ENCODE data around the gene POLR2E.

Gene POLR2E

GRCh38 chr19:1054102-1055027, 40.8 kb downstream of the POLR2E start:
- no peak overlapping the region for H3K23ac ChIP-seq (ENCODE audit: low read length)
- no peak overlapping the region for H3K4ac ChIP-seq (ENCODE audit: low read depth, low read length)
- H3K79me1 ChIP-seq (ENCODE audit: low read length): no peaks in the 10 kb centered on the region
- no peak overlapping the region for H4K12ac ChIP-seq (ENCODE audit: low read depth, low read length)
- no peak overlapping the region for H2AFZ ChIP-seq (ENCODE audit: insufficient read depth, low read length, poor library complexity)
- H3K36me3 ChIP-seq (ENCODE audit: control insufficient read depth in 1 of 2, insufficient read depth in 2 of 2, low read length in 2 of 2): peaks cover 45 to 46% of the 10 kb centered on the region in 2 experiments
- H2BK12ac ChIP-seq (ENCODE audit: low read length): no peak overlapping the region
- no peak overlapping the region for H3K9ac ChIP-seq (ENCODE audit: low read length)
- no peak for DNase-seq
- H3K27ac ChIP-seq (ENCODE audit: low read depth, low read length): no peak overlapping the region
- no peak overlapping the region for H2BK120ac ChIP-seq (ENCODE audit: insufficient read depth, low read length, poor library complexity)
- no peak overlapping the region for H3K18ac ChIP-seq (ENCODE audit: low read length)
- no peak overlapping the region for H3K4me3 ChIP-seq (ENCODE audit: low read depth, low read length)
- H3K4me1 ChIP-seq (ENCODE audit: control insufficient read depth in 1 of 2, insufficient read depth in 2 of 2, low read length in 2 of 2): no peaks in the 10 kb centered on the region
- H3K9me3 ChIP-seq (ENCODE audit: insufficient read depth, low read depth, low read length): peaks cover 38% of the 10 kb centered on the region
- H2BK5ac ChIP-seq (ENCODE audit: low read depth, low read length, poor library complexity): no peak overlapping the region
- no peaks in the 10 kb centered on the region for H3K27me3 ChIP-seq (ENCODE audit: insufficient read depth, low read length)
- no peak overlapping the region for H3K14ac ChIP-seq (ENCODE audit: low read length)
- no CpG with 5 or more reads among the region's 28 CpGs for WGBS (ENCODE audit: extremely low coverage, insufficient coverage, insufficient read length)
- no peak overlapping the region for H4K8ac ChIP-seq (ENCODE audit: low read depth, low read length)
- no peak overlapping the region for H4K91ac ChIP-seq (ENCODE audit: low read depth, low read length)
- no peak overlapping the region for H3K4me2 ChIP-seq (ENCODE audit: low read length)
- H3K79me2 ChIP-seq (ENCODE audit: control insufficient read depth, insufficient read depth, low read length, poor library complexity): no peaks in the 10 kb centered on the region
- H2AK5ac ChIP-seq (ENCODE audit: low read length): no peak overlapping the region

DNA sequence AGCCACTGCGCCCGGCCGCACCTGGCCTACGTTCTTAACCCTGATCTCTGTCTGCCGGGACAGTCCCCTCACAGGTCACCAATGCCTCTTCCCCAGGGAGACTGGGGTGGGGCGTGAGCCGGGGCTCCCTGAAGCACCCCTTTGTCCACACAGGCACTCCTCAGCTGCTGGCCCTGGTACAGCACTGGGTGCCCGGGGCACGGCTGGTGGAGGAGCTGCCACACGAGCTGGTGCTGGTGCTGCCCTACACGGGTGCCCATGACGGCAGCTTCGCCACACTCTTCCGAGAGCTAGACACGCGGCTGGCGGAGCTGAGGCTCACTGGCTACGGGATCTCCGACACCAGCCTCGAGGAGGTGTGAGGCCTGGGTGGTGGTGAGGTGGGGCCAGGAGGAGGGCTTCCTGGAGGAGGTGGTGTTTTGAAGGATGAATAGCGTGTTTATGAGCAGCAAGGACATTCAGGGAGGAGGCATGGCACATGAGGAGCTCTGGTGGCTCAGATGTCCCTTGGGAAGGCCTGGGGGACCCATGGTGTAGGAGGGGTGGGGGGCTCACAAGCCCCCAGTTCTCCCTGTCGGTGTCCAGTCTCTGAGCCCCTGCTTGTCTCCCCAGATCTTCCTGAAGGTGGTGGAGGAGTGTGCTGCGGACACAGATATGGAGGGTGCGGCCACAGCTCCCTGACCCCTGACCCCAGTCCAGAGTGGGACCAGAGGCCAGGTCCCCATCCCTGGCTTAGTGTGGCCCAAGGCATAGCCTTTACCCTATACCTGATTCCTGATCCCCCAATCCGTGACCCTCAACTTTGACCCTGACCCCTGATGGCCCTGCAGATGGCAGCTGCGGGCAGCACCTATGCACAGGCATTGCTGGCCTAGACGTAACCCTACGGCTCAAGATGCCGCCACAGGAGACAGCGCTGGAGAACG, 41.7 kb downstream of the POLR2E start:
- peaks cover 40% of the 10 kb centered on the region in 2 experiments for H3K36me3 ChIP-seq (ENCODE audit: control insufficient read depth in 1 of 2, insufficient read depth in 2 of 2, low read length in 2 of 2)
- no peak overlapping the region for H3K23ac ChIP-seq (ENCODE audit: low read length)
- no peak overlapping the region for H3K27ac ChIP-seq (ENCODE audit: low read depth, low read length)
- no peak overlapping the region for H3K18ac ChIP-seq (ENCODE audit: low read length)
- no peak overlapping the region for H2AFZ ChIP-seq (ENCODE audit: insufficient read depth, low read length, poor library complexity)
- no peak overlapping the region for H4K91ac ChIP-seq (ENCODE audit: low read depth, low read length)
- no peak overlapping the region for H2BK12ac ChIP-seq (ENCODE audit: low read length)
- no peak overlapping the region for H3K14ac ChIP-seq (ENCODE audit: low read length)
- H2AK5ac ChIP-seq (ENCODE audit: low read length): no peak overlapping the region
- H4K12ac ChIP-seq (ENCODE audit: low read depth, low read length): no peak overlapping the region
- H3K27me3 ChIP-seq (ENCODE audit: insufficient read depth, low read length): no peaks in the 10 kb centered on the region
- no peak overlapping the region for H3K9ac ChIP-seq (ENCODE audit: low read length)
- H3K79me2 ChIP-seq (ENCODE audit: control insufficient read depth, insufficient read depth, low read length, poor library complexity): no peaks in the 10 kb centered on the region
- H3K4me3 ChIP-seq (ENCODE audit: low read depth, low read length): no peak overlapping the region
- no peak overlapping the region for H3K4ac ChIP-seq (ENCODE audit: low read depth, low read length)
- no peak overlapping the region for H3K4me2 ChIP-seq (ENCODE audit: low read length)
- no CpG with 5 or more reads among the region's 31 CpGs for WGBS (ENCODE audit: extremely low coverage, insufficient coverage, insufficient read length)
- H4K8ac ChIP-seq (ENCODE audit: low read depth, low read length): no peak overlapping the region
- no peaks in the 10 kb centered on the region for H3K79me1 ChIP-seq (ENCODE audit: low read length)
- DNase-seq: no peak
- no peak overlapping the region for H2BK5ac ChIP-seq (ENCODE audit: low read depth, low read length, poor library complexity)
- H3K9me3 ChIP-seq (ENCODE audit: insufficient read depth, low read depth, low read length): peaks cover 33% of the 10 kb centered on the region
- no peaks in the 10 kb centered on the region for H3K4me1 ChIP-seq (ENCODE audit: control insufficient read depth in 1 of 2, insufficient read depth in 2 of 2, low read length in 2 of 2)
- no peak overlapping the region for H2BK120ac ChIP-seq (ENCODE audit: insufficient read depth, low read length, poor library complexity)

DNA sequence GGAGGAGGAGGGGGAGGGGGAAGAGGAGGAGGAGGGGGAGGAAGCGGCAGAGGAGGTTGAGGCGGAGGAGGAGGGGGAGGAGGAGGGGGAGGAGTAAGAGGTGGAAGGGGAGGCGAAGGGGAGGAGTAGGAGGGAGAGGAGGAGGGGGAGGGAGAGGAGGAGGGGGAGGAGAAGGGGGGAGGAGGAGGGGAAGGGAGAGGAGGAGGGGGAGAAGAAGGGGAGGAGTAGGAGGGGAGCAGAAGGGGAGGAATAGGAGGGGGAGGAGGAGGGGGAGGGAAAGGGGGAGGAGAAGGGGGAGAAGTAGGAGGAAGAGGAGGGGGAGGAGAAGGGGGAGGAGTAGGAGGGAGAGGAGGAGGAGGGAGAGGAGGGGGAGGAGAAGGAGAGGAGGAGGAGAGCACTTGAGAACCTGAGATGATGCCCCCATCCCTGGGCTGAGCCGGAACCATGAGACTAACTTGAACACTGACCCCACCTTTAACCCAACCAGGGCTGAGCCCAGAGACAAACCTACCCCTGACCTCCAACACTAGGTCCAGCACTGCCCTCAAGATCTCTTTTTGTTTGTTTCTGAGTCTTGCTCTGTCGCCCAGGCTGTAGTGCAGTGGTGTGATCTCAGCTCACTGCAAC, 42.7 kb downstream of the POLR2E start:
- Histone ChIP-seq H3K4ac (ENCODE audit: low read depth, low read length) (no peak overlapping the region), H3K14ac (ENCODE audit: low read length) (no peak overlapping the region), H3K23ac (ENCODE audit: low read length) (no peak overlapping the region), H3K4me3 (ENCODE audit: low read depth, low read length) (no peak overlapping the region), H3K9ac (ENCODE audit: low read length) (no peak overlapping the region), H3K79me1 (ENCODE audit: low read length) (no peaks in the 10 kb centered on the region), H4K8ac (ENCODE audit: low read depth, low read length) (no peak overlapping the region), H3K27ac (ENCODE audit: low read depth, low read length) (no peak overlapping the region), H4K91ac (ENCODE audit: low read depth, low read length) (no peak overlapping the region), H3K27me3 (ENCODE audit: insufficient read depth, low read length) (no peaks in the 10 kb centered on the region), H3K36me3 (ENCODE audit: control insufficient read depth in 1 of 2, insufficient read depth in 2 of 2, low read length in 2 of 2) (peaks cover 32 to 36% of the 10 kb centered on the region in 2 experiments), H3K18ac (ENCODE audit: low read length) (no peak overlapping the region), H2BK12ac (ENCODE audit: low read length) (no peak overlapping the region), H3K9me3 (ENCODE audit: insufficient read depth, low read depth, low read length) (peaks cover 26% of the 10 kb centered on the region), H2AK5ac (ENCODE audit: low read length) (no peak overlapping the region), H3K4me2 (ENCODE audit: low read length) (no peak overlapping the region), H4K12ac (ENCODE audit: low read depth, low read length) (no peak overlapping the region), H2BK5ac (ENCODE audit: low read depth, low read length, poor library complexity) (no peak overlapping the region), H2AFZ (ENCODE audit: insufficient read depth, low read length, poor library complexity) (no peak overlapping the region), H2BK120ac (ENCODE audit: insufficient read depth, low read length, poor library complexity) (no peak overlapping the region), H3K4me1 (ENCODE audit: control insufficient read depth in 1 of 2, insufficient read depth in 2 of 2, low read length in 2 of 2) (no peaks in the 10 kb centered on the region), H3K79me2 (ENCODE audit: control insufficient read depth, insufficient read depth, low read length, poor library complexity) (no peaks in the 10 kb centered on the region)
- DNase-seq: no peak
- 100% methylated on average over 1 of the region's 5 CpGs for WGBS (ENCODE audit: extremely low coverage, insufficient coverage, insufficient read length)

DNA sequence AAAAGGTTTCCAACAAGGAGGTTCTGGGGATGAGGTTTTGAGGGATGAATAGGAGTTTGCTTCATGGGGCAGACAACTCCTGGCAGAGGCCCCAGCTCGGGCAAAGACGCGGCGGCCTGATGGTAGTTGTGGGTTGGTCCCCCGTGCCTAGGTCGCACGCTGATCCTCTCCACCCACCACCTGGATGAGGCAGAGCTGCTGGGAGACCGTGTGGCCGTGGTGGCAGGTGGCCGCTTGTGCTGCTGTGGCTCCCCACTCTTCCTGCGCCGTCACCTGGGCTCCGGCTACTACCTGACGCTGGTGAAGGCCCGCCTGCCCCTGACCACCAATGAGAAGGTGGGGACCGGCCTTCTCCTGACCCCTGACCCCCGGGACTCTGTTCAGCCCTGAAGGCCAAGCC, 43.4 kb downstream of the POLR2E start:
- no CpG with 5 or more reads among the region's 17 CpGs for WGBS (ENCODE audit: extremely low coverage, insufficient coverage, insufficient read length)
- no peak overlapping the region for H3K4ac ChIP-seq (ENCODE audit: low read depth, low read length)
- peaks cover 19% of the 10 kb centered on the region for H3K9me3 ChIP-seq (ENCODE audit: insufficient read depth, low read depth, low read length)
- peaks cover 31 to 35% of the 10 kb centered on the region in 2 experiments for H3K36me3 ChIP-seq (ENCODE audit: control insufficient read depth in 1 of 2, insufficient read depth in 2 of 2, low read length in 2 of 2)
- no peak overlapping the region for H2BK120ac ChIP-seq (ENCODE audit: insufficient read depth, low read length, poor library complexity)
- no peak for DNase-seq
- no peak overlapping the region for H3K18ac ChIP-seq (ENCODE audit: low read length)
- no peak overlapping the region for H4K8ac ChIP-seq (ENCODE audit: low read depth, low read length)
- no peak overlapping the region for H4K91ac ChIP-seq (ENCODE audit: low read depth, low read length)
- H2BK12ac ChIP-seq (ENCODE audit: low read length): no peak overlapping the region
- H4K12ac ChIP-seq (ENCODE audit: low read depth, low read length): no peak overlapping the region
- H3K9ac ChIP-seq (ENCODE audit: low read length): no peak overlapping the region
- H3K4me3 ChIP-seq (ENCODE audit: low read depth, low read length): peak overlapping the region; percentile 30
- H3K14ac ChIP-seq (ENCODE audit: low read length): no peak overlapping the region
- H3K23ac ChIP-seq (ENCODE audit: low read length): no peak overlapping the region
- H3K27me3 ChIP-seq (ENCODE audit: insufficient read depth, low read length): no peaks in the 10 kb centered on the region
- H3K79me2 ChIP-seq (ENCODE audit: control insufficient read depth, insufficient read depth, low read length, poor library complexity): no peaks in the 10 kb centered on the region
- no peak overlapping the region for H2AFZ ChIP-seq (ENCODE audit: insufficient read depth, low read length, poor library complexity)
- no peaks in the 10 kb centered on the region for H3K79me1 ChIP-seq (ENCODE audit: low read length)
- H2BK5ac ChIP-seq (ENCODE audit: low read depth, low read length, poor library complexity): no peak overlapping the region
- no peak overlapping the region for H2AK5ac ChIP-seq (ENCODE audit: low read length)
- no peak overlapping the region for H3K27ac ChIP-seq (ENCODE audit: low read depth, low read length)
- H3K4me1 ChIP-seq (ENCODE audit: control insufficient read depth in 1 of 2, insufficient read depth in 2 of 2, low read length in 2 of 2): no peaks in the 10 kb centered on the region
- no peak overlapping the region for H3K4me2 ChIP-seq (ENCODE audit: low read length)

All from trophoblast cell (in vitro differentiated cells and primary cell).